Measurements from ENCODE around the gene AK4.

AK4 gene

DNA sequence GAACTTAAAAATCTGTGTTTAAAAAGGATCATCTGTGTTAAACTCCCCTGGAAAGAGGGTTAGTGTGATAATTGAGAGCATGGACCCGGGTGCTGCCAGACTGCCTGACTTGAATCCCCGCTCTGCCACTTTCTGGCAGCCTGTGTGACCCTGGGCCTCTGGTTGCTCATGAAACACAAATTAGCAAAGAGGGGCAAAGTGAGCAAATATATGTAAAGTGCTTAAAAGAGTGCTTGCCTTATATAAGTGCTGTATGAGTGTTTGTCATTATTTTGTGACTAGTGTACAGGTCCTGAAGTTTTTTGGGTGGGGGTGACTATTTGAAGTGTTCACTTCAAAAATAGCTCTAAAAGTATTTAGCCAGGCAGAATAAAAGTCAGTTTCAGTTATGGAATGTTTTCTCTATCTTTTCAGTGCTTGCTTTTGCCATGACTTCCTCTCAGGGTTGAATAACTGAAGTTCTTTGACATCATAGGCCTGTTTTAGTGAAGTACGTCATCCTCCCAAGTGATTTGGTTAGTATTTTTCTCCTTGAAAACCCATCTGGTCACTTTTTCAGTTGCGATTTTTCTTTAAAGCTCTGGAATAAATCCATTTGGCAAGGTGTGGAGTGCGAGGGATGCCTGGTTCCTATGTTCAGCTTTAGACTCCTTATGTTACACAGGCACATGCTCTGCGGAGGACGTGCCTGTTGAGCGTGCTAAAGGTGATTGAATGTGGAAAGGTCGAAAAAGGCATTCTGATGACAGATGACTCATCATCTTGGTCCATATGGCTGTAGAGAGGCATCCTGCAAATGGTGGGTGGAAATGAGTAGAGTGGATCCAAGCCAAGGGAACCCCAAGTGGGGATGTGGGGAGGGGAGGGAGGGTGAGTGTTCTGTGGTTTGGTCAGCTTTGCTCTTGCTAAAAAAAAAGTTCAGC is 47.8 kb downstream of the AK4 start:
- no peak overlapping the region for H3K4me3 ChIP-seq (ENCODE audit: low read depth, low read length)
- H3K27me3 ChIP-seq (ENCODE audit: control insufficient read depth, insufficient read depth, low read length) = no peaks in the 10 kb centered on the region
- no peak overlapping the region for H3K27ac ChIP-seq
- no peak overlapping the region for H2AFZ ChIP-seq
- no peaks in the 10 kb centered on the region for H3K79me2 ChIP-seq
- H3K9me3 ChIP-seq (ENCODE audit: control insufficient read depth, low read length) = no peaks in the 10 kb centered on the region
- H3K36me3 ChIP-seq (ENCODE audit: control insufficient read depth, insufficient read depth, low read length) = no peaks in the 10 kb centered on the region
- no peak overlapping the region for H3K9ac ChIP-seq
- no peaks in the 10 kb centered on the region for H3K4me1 ChIP-seq
- H3K4me2 ChIP-seq (ENCODE audit: low read length) = no peak overlapping the region
- TF ChIP-seq, protein P1, sequence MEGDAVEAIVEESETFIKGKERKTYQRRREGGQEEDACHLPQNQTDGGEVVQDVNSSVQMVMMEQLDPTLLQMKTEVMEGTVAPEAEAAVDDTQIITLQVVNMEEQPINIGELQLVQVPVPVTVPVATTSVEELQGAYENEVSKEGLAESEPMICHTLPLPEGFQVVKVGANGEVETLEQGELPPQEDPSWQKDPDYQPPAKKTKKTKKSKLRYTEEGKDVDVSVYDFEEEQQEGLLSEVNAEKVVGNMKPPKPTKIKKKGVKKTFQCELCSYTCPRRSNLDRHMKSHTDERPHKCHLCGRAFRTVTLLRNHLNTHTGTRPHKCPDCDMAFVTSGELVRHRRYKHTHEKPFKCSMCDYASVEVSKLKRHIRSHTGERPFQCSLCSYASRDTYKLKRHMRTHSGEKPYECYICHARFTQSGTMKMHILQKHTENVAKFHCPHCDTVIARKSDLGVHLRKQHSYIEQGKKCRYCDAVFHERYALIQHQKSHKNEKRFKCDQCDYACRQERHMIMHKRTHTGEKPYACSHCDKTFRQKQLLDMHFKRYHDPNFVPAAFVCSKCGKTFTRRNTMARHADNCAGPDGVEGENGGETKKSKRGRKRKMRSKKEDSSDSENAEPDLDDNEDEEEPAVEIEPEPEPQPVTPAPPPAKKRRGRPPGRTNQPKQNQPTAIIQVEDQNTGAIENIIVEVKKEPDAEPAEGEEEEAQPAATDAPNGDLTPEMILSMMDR (IDR thresholded peaks at IDR 0.05) = no peak

DNA sequence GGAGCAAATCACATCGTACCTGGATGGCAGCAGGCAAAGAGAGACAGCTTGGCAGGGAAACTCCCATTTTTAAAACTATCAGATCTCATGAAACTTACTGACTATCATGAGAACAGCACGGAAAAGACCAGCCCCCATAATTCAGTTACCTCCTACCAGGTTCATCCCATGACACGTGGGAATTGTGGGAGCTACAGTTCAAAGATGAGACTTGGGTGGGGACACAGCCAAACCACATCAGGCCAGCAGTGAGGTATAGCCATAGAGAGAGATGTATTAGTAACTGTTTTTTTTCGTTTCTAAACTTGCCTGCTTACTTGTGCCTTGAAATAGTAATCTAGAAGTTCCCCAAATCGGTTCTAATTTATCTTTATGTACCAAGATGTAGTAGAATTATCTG is 48.9 kb downstream of the AK4 start:
- H3K4me1 ChIP-seq = no peaks in the 10 kb centered on the region
- H3K27ac ChIP-seq = no peak overlapping the region
- H3K4me3 ChIP-seq (ENCODE audit: low read depth, low read length) = no peak overlapping the region
- H3K9me3 ChIP-seq (ENCODE audit: control insufficient read depth, low read length) = no peaks in the 10 kb centered on the region
- TF ChIP-seq, protein P1 (IDR thresholded peaks at IDR 0.05) = no peak
- H3K9ac ChIP-seq = no peak overlapping the region
- no peak overlapping the region for H3K4me2 ChIP-seq (ENCODE audit: low read length)
- H2AFZ ChIP-seq = no peak overlapping the region
- no peaks in the 10 kb centered on the region for H3K79me2 ChIP-seq
- H3K36me3 ChIP-seq (ENCODE audit: control insufficient read depth, insufficient read depth, low read length) = no peaks in the 10 kb centered on the region
- H3K27me3 ChIP-seq (ENCODE audit: control insufficient read depth, insufficient read depth, low read length) = no peaks in the 10 kb centered on the region

DNA sequence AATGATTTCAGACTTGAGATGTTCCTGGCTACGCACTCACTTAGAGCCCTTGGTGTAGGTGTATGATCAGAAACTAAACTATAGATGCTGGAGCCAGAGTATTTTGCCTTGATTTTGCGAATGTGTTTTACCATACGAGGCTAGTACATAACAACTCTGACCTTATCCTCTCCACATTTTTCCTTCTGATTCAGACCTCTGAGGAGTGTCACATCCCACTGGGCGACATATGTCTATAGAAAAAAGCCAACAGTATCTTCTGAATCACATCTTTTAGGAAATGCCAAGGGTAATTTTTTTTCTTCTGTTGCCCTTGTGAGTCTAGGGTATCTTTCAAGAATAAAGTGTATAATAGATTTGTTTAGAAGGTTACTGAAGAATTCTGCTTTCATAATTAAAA is 49.6 kb downstream of the AK4 start:
- Histone ChIP-seq H3K79me2 (no peaks in the 10 kb centered on the region), H3K4me2 (ENCODE audit: low read length) (no peak overlapping the region), H3K9ac (no peak overlapping the region), H3K4me1 (no peaks in the 10 kb centered on the region), H2AFZ (no peak overlapping the region), H3K27me3 (ENCODE audit: control insufficient read depth, insufficient read depth, low read length) (no peaks in the 10 kb centered on the region), H3K36me3 (ENCODE audit: control insufficient read depth, insufficient read depth, low read length) (no peaks in the 10 kb centered on the region), H3K27ac (no peak overlapping the region), H3K9me3 (ENCODE audit: control insufficient read depth, low read length) (no peaks in the 10 kb centered on the region), H3K4me3 (ENCODE audit: low read depth, low read length) (no peak overlapping the region)
- TF ChIP-seq, protein P1 (IDR thresholded peaks at IDR 0.05) = no peak

DNA sequence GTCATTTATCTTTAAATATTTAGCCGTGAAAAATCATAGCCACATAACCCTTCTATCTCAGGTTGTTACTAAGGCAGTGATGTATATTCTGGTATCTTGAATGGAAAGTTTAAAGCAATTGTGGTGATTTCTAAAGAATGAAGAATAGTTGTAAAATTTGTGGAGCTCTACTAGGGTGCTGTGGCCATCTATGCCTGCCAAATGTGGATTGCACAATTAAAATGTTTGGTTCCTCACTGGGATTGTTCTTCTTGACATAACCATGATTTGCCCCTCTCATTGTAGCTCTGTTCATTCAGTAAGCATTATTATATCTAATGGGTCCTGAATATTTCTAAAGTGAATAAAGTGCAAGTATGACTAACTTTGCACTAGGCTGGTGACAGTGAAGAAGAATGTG is 50.1 kb downstream of the AK4 start:
- Histone ChIP-seq H3K9me3 (ENCODE audit: control insufficient read depth, low read length) (no peaks in the 10 kb centered on the region), H3K4me2 (ENCODE audit: low read length) (no peak overlapping the region), H3K79me2 (no peaks in the 10 kb centered on the region), H3K9ac (no peak overlapping the region), H3K36me3 (ENCODE audit: control insufficient read depth, insufficient read depth, low read length) (no peaks in the 10 kb centered on the region), H3K27ac (no peak overlapping the region), H3K4me1 (no peaks in the 10 kb centered on the region), H3K4me3 (ENCODE audit: low read depth, low read length) (no peak overlapping the region), H2AFZ (no peak overlapping the region), H3K27me3 (ENCODE audit: control insufficient read depth, insufficient read depth, low read length) (no peaks in the 10 kb centered on the region)
- TF ChIP-seq, protein P1 (IDR thresholded peaks at IDR 0.05) = no peak

DNA sequence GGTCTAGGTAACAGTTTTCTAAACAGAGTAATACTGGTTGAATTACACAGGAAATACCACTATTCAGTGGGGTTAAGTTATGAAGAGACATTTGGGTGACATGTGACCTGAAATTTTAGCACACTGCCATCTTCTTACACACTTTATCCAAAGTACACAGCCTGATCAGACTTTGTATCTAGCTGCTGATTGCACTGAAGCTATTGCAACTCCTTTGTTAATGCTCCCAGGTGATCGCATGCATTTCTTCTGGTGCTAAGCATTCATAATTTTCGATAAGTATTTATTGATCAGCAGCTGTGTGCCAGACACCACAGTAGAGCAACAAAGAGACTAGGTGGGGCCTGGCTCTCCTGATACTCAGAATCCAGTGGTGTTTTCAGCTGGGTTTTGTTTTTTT is 52.4 kb downstream of the AK4 start:
- Histone ChIP-seq H3K27me3 (ENCODE audit: control insufficient read depth, insufficient read depth, low read length) (no peaks in the 10 kb centered on the region), H3K79me2 (no peaks in the 10 kb centered on the region), H3K36me3 (ENCODE audit: control insufficient read depth, insufficient read depth, low read length) (no peaks in the 10 kb centered on the region), H3K9ac (no peak overlapping the region), H2AFZ (no peak overlapping the region), H3K9me3 (ENCODE audit: control insufficient read depth, low read length) (no peaks in the 10 kb centered on the region), H3K4me1 (no peaks in the 10 kb centered on the region), H3K27ac (no peak overlapping the region), H3K4me2 (ENCODE audit: low read length) (no peak overlapping the region), H3K4me3 (ENCODE audit: low read depth, low read length) (no peak overlapping the region)
- TF ChIP-seq, protein P1 (IDR thresholded peaks at IDR 0.05) = no peak

All from parathyroid adenoma (tissue), 2 donors.